ENCODE measurements around the gene FLACC1.

FLACC1 gene

DNA sequence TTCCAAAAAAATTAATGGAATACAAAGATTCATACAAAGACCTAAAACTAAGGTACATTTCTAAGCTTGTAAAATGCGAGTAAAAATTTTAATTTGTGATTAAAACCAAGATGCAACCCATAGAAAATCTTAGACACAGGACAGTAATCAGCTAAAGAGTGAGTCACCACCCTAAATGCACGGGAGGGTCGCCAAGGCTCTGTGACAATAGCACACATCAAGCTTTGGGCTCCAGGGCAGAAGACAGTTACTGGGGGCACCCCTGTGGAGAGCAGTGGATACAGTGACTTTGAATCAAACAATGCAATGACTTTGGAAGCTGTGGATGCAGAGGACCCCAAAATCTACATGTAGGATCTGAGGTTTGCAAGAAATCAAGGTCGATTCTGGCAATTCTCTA is 7.5 kb downstream of the FLACC1 start:
- no peak for DNase-seq (ENCODE audit: low read depth)
- TF ChIP-seq, protein P1, sequence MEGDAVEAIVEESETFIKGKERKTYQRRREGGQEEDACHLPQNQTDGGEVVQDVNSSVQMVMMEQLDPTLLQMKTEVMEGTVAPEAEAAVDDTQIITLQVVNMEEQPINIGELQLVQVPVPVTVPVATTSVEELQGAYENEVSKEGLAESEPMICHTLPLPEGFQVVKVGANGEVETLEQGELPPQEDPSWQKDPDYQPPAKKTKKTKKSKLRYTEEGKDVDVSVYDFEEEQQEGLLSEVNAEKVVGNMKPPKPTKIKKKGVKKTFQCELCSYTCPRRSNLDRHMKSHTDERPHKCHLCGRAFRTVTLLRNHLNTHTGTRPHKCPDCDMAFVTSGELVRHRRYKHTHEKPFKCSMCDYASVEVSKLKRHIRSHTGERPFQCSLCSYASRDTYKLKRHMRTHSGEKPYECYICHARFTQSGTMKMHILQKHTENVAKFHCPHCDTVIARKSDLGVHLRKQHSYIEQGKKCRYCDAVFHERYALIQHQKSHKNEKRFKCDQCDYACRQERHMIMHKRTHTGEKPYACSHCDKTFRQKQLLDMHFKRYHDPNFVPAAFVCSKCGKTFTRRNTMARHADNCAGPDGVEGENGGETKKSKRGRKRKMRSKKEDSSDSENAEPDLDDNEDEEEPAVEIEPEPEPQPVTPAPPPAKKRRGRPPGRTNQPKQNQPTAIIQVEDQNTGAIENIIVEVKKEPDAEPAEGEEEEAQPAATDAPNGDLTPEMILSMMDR (conservative IDR thresholded peaks at IDR 0.05; ENCODE audit: low read depth, low read length) = no peak
- H3K4me3 ChIP-seq (ENCODE audit: low read length) = no peak overlapping the region

DNA sequence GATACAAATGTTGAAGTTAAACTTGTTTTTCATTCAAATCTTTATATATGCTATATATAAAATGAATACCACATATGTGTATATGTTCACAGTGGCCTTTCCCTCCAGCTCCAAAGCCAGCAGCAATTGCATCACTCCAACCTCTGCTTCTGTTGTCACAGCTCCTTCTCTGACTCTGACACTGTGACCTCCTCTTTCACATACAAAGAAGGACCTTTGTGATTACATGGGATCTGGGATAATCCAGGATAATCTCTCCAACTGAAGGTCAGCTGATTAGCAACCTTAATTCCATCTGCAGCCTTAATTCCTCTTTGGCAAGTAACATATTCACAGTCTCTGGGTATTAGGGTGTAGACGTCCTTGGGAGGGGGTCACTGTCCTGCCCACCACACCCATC is 8.4 kb downstream of the FLACC1 start:
- no peak for DNase-seq (ENCODE audit: low read depth)
- TF ChIP-seq, protein P1 (conservative IDR thresholded peaks at IDR 0.05; ENCODE audit: low read depth, low read length) = no peak
- no peak overlapping the region for H3K4me3 ChIP-seq (ENCODE audit: low read length)

DNA sequence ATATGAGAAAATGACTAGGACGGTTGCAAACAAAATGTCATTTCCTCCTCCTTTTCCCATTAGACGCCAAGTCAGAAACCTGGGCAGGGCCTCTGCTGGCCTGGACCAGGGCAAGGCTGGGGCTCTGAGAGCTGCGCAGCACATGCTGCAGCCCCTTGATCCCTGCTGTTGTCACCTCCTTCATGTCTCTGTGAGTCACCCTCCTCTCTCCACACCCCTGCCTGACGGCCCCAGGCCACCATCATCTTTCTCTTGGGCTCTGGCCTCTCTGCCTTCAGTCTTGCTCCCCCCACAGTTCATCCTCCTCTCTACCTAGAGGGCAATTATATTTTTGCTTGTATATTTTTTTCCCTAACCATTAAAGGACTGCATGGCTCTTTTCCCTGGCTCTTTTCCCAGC is 10.0 kb downstream of the FLACC1 start:
- TF ChIP-seq, protein P1 (conservative IDR thresholded peaks at IDR 0.05; ENCODE audit: low read depth, low read length) = no peak
- no peak for DNase-seq (ENCODE audit: low read depth)

DNA sequence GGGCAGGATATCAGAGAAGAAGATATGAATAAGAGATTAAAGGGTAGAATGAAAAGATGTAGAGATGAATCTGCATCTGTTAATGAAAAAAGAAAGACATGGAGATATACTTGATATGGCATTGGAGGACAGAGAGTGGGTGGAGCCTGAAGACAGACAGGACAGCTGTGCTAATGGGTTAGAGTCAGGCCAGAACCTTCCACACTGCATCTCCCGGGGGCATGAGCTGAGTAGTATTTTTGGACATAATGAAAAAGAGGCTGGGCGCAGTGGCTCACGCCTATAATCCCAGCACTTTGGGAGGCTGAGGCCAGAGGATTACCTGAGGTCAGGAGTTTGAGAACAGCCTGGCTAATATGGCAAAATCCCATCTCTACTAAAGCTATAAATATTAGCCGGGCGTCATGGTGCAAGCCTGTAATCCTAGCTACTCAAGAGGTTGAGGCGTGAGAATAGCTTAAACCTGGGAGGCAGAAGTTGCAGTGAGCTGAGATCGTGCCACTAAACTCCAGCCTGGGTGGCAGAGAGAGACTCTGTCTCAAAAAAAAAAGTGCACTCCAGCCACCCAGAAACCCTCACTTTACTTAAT is 11.4 kb downstream of the FLACC1 start:
- TF ChIP-seq, protein P1 (conservative IDR thresholded peaks at IDR 0.05; ENCODE audit: low read depth, low read length) = no peak
- no peak overlapping the region for H3K4me3 ChIP-seq (ENCODE audit: low read length)
- no peak for DNase-seq (ENCODE audit: low read depth)

More for the DNA sequence above, 10.0 kb downstream of the FLACC1 start:
- no peak overlapping the region for H3K4me3 ChIP-seq (ENCODE audit: low read length)

DNA sequence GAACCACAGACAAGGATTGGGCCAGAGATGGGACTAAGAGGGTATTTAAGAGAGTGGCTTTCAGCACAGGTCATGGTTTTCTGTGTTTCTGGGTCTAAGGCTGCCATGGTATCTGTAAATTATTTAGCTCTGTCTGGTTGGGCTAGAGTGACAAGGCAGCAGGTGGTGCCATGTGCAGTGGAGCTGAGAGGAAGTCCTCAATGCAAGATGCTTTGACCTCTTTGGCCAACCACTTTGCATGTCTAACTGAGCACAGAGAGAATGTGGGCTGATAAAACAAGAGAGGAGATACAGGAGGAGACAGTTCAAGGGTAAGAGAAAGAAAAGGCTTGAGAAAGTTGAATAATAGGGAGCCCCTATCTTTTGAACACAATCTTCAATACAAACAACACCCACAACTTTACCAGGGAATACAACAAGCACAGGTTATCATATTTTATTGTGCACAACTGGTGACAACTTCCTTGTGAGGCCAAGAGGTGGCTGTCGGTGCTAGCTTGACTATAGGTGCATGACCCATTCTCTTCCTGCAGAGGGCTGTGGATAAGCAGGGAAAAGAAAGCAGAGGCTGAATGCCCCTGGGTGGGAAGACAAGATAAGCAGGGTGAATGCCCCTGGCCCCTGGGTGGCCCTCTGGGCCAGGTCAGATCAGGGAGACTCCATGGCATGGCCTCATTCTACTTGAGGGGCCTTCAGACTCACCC is 12.3 kb downstream of the FLACC1 start:
- no peak for DNase-seq (ENCODE audit: low read depth)
- TF ChIP-seq, protein P1 (conservative IDR thresholded peaks at IDR 0.05; ENCODE audit: low read depth, low read length) = no peak
- no peak overlapping the region for H3K4me3 ChIP-seq (ENCODE audit: low read length)

DNA sequence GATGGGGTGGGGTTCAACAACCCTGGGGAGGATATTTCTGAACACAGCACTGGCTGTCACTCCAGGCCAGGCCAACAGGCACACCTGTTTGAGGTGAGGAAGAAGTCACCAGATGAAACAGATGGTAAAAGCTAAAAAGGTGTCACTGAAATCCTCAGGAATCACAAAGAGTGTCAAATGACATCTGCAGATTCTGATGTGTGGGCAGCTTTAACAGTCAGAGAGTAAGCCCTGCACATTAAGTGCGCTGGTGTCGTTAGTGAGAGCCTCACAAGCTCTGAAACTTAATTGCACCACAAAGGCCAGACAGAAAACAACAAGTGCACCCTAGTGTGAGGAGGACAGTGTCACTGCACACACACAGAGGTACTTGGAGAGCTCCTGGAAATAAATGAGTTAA is 13.6 kb downstream of the FLACC1 start:
- H3K4me3 ChIP-seq (ENCODE audit: low read length) = no peak overlapping the region
- TF ChIP-seq, protein P1 (conservative IDR thresholded peaks at IDR 0.05; ENCODE audit: low read depth, low read length) = no peak
- no peak for DNase-seq (ENCODE audit: low read depth)

DNA sequence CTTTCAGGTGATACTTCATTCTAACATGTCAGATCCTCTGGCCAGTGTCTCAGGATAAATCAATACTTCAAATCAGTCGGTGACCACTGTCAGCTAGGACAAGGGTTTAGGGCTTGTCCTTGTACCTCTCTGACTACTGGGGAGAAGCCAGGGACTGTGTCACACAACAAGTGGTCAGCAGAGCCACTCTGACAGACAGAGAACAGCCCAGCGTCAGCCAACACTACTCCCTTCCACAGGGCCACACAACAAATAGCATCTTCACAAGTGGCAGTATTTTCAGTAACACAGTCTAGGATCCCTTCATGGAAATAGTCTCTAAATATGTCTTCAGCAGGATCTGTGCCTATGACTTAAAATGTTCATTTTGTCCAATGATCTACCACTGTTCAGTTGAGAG is 14.2 kb downstream of the FLACC1 start:
- H3K4me3 ChIP-seq (ENCODE audit: low read length) = no peak overlapping the region
- no peak for DNase-seq (ENCODE audit: low read depth)
- TF ChIP-seq, protein P1 (conservative IDR thresholded peaks at IDR 0.05; ENCODE audit: low read depth, low read length) = no peak
